Colon (tissue), 2 donors: ENCODE results near the gene TBC1D14.
"Not testable (repeated sequence)": the region's sequence is repeated elsewhere in the genome, so short reads cannot be mapped to it uniquely, and the experiment has no call there.

Experiments used
- FAIRE-seq: peaks from 2 replicates; lab custom pipeline; 2012; peaks lifted over from hg19 to GRCh38; lab: Jason Lieb, UNC
- donor health status: control.
- donor health status: control.

TBC1D14 gene

DNA sequence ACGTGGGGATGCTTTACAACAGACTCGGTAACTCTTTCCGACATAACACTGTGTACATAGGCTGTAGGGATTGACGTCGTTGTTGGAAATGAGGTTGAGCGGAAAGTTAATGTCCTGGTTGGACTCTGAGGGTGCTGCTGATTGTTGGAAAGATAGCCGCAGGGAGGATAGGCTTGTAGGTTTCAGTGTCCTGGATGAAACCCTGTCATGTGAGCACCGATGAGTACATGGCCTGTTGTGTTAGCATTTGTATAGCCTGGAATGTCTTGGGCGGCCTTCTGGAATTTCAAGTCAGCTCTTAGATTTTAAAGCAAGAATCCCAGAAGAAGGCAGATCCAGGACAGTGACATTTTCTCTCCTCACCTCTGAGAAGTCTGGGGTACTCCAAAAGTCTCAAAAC lies 63.3 kb downstream of the TBC1D14 start:
- no peak for FAIRE-seq

- FAIRE-seq, result peak; percentile 84
Measured at GRCh38 chr4:6974138-6974848, 64.7 kb downstream of the TBC1D14 start.

DNA sequence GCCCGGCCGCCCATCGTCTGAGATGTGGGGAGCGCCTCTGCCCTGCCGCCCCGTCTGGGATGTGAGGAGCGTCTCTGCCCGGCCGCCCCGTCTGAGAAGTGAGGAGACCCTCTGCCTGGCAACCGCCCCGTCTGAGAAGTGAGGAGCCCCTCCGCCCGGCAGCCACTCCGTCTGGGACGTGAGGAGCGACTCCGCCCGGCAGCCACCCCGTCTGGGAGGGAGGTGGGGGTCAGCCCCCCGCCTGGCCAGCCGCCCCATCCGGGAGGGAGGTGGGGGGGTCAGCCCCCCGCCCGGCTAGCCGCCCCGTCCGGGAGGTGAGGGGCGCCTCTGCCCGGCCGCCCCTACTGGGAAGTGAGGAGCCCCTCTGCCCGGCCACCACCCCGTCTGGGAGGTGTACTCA lies 68.2 kb downstream of the TBC1D14 start:
- FAIRE-seq, result not testable (repeated sequence)

DNA sequence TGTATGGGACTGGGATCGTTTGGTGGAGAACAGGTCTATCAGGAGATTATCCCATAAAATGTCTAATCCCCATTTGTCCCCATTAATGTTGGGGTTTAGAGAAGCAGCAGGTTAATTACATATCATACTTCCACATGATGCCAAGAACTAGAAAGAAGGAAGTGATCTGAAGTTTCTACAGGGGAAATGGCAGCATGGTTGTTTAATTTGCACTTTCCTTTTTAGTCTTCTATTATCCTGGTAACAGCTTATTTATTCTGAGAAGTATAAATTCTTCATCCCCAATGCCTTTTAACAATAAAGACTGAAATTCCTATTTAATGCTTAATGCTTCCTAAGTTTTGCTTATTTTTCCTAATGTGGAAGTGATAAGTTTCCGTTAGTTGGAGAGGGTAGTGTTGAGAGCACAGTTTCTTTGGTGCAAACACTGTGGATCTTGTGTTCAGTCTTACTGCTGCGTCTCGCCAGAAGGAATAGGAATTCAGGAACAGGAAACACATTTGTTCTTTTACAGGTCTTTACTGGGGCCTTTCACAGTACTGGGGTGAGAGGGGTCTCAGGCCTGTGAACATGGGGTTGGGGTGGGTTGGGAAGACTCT lies 74.0 kb downstream of the TBC1D14 start:
- no peak for FAIRE-seq

- no peak for FAIRE-seq
Measured at GRCh38 chr4:6984612-6985425, 75.2 kb downstream of the TBC1D14 start.

- no peak for FAIRE-seq
Measured at GRCh38 chr4:6986072-6986780, 76.6 kb downstream of the TBC1D14 start.

DNA sequence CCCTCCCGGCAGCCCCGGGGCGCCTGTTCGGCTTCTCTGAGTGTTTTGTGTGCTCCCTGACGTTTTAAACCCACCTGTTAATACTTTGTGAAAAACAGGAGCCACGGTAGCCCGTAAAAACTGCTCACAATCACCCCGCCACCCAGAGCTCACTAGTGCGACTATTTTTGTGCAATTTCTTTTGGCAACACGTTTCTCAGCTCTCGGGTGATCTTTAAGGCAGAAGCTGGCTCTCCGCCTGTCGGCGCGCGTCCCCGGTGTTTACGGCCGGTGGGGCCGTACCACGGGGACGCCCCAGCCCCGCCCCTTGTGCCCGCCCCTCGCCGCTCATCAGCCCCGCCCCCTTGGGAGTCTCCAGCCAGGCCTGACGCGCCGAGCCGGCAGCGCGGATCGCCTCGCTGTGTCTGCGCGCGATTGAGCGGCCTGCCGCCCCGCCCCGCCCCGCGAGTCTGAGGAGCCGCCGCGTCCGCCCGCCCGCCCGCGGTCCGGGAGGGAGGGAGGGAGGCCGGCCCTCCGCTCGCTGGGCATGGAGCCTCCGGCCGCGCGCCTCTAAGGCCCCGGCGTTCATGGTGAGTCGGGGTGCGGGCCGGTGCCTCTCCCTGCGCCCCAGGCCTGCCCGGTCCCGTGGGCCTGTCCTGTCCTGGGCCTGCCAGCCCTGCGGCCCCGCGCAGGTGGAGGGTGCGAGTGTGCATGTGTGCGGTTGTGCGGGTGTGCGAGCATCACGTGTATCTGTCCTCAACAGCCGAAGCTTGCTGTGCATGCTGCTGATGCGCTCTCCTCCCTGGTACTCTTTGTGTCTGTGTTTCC lies 77.4 kb downstream of the TBC1D14 start:
- FAIRE-seq, result no peak

GRCh38 chr4:6987588-6987961 lies 77.9 kb downstream of the TBC1D14 start:
- FAIRE-seq, result no peak

- FAIRE-seq, result no peak
Measured at GRCh38 chr4:6988016-6988715, 78.5 kb downstream of the TBC1D14 start.

DNA sequence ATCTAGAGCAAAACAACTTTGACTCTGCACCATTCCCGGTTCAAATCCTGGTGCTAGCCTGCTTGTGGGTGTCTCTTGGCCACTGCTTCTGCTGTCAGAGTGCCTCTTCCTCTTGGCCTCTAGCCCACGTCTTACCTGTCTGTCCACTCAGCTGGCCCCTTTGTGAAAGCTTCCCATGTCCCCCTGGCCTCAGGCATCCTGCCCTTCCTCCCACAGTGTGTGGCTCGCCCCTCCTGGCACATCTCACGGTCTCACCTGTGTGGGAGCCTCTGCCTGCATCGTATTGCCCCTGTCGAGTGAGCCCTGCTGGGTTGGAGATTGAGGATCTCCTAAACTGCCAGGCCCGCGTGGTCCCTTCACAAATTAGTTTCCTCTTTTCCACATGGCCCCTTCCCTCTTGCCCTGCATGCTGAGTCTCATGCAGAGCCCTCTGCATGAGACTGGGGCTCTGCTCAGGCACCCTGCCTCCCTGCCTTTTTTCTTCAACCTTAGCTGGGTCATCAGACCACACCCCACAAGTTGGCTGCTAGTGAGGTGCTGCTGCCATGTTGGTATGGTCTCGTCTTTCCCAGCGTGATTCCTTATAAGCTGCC lies 79.8 kb downstream of the TBC1D14 start:
- no peak for FAIRE-seq

GRCh38 chr4:6990661-6991060 lies 81.0 kb downstream of the TBC1D14 start:
- no peak for FAIRE-seq

DNA sequence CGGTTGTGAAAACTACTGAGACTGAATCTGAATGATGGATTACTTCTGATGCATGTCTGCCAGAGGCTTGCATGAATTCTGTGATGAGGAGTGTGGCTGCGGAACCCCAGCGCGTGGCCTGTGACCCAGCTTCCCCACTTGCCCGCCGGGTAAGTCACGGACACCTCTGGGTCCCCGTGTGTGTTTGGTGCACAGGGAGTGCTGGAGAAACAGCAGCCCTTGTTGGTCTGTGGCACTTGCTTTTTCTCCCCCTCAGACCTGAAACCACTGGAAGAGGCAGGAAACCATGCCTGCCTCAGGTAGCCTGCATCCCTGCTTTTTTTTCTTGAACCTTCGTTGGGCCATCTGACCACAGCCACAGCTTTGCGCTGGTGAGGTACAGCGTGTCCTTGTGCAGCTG lies 81.6 kb downstream of the TBC1D14 start:
- FAIRE-seq, result no peak

DNA sequence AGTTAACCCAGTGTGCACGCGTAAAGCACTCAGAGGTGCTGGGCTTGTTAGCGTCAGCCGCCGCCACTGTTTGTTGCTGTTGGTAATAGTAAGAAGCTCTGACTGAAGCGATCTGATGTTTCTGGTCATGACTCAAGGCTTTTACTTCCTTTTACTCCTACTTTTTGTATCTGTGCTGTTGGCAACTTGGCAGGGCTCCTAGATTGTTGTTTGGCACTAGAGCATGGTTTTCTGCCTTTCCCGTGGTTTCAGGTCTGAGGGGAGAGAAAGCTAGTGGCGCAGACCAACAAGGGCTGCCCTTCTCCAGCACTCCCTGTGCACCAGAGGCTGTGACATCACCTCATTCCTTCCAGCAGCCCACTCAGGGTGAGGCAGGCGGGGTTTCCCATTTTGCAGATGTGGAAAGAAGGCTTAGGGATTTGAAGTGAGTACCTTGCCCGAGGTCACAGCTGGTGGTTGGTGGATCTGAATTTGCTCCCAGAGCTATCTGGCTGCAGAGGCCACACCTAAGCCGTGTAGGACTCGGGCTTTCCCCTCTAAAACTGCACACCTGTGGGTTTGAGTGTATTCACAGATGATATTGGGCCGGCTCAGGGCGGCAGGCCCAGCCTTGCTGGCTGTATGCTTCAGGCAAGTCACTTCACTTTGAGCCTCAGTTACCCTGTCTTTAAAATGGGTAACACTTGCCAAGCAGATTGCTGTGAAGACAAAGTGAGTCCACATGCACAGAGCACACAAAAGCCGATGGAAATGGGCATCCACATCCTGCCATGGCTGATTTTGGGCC lies 82.3 kb downstream of the TBC1D14 start:
- no peak for FAIRE-seq

GRCh38 chr4:6992728-6993677 lies 83.4 kb downstream of the TBC1D14 start:
- no peak for FAIRE-seq

DNA sequence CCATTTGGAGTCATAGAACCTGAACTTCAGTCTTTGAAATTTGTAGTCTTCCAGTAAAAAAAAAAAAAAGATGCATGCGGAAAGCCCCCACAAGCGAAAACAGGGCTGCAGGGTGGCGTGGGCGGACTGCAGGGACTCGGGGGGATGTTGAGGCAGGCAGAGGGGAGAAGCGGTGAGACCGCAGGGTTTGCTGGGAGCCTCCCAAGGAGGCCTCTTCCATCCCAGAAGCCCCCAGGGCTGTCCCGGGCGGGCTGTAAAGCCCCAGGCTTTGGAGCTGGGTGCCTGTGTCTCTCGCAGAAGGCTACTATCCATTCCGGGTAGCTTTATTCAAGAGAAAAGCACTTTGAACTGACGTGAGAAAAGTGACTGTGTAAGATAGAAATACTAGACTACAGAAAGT lies 86.9 kb downstream of the TBC1D14 start:
- FAIRE-seq, result no peak

GRCh38 chr4:6999172-7000086 lies 89.8 kb downstream of the TBC1D14 start:
- FAIRE-seq, result no peak

DNA sequence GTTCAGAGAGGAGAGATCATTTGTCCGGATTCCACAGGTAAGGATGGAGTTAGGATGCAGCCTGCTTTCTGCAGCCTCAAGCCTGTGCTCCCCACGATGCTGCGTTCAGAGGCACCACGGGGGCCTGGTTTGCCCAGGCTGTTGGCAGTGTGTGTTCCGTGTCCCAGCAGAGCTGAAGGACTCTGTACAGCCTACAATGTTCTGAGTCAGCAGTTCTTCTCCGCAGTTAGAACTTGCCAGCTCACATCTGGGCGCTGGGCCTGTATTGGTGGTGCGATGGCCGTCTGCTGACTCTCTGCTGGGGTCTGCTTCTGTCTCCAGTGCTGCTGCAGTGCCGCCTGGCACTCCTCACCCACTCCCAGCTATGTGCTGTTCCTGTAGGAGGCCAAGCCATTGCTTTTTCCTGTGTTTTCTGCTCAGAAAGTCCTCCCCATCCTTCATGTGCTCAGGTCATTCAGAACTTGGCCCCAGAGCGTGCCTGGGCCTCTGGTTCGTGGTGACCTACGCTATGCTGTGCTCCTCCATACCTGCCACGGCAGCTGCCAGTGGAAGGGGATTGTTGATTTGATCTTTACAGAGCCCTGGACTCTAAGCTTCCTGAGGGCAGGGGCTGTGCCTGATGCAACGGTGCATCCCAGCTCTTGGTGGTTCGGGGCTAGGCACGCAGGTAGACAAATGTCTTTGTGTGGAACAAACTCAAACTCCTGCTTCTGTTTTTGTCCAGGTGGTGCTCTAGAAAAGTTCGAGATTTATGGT lies 91.0 kb downstream of the TBC1D14 start:
- FAIRE-seq, result no peak
